Activated CD8-positive, alpha-beta memory T cell treated with anti-CD3 and anti-CD28 coated beads, Interleukin-2, amount 10 ng/mL, durations not matched to agents 7 days and 5 days (primary cell): ENCODE results near the gene ADCY3. TPM values are rescaled to one million over a fixed set of nuclear protein-coding genes. Genes with fewer than 3 reads are reported as not detected.

Experiments used
- ATAC-seq: fragments of 150-1000 bp; cut with Tn5 transposase; one replicate; pipeline ENCODE4 v1.10.0; 2021; ENCODE audit warnings: moderate library complexity
- CTCF ChIA-PET: fragments of 350-600 bp; sonication (Branson Sonifier 250); formaldehyde crosslinking; loops from one replicate; lab custom pipeline; 2021; ENCODE audit warnings: antibody characterized with exemption; lab: Charles Lee
- DNase-seq: peaks from one replicate; pipeline ENCODE4 v3.0.0-alpha.2; 2020
- H3K27ac Mint-ChIP-seq: one replicate; pipeline ENCODE4 v1.8.0; 2021; ENCODE audit warnings: mild to moderate bottlenecking, mixed read lengths
- H3K27me3 Mint-ChIP-seq: one replicate; pipeline ENCODE4 v1.8.0; 2021; ENCODE audit warnings: mixed read lengths
- H3K36me3 Mint-ChIP-seq: one replicate; pipeline ENCODE4 v1.8.0; 2021; ENCODE audit warnings: mild to moderate bottlenecking, mixed read lengths
- H3K4me1 Mint-ChIP-seq: one replicate; pipeline ENCODE4 v1.8.0; 2021; ENCODE audit warnings: mixed read lengths
- H3K4me3 Mint-ChIP-seq: one replicate; pipeline ENCODE4 v1.8.0; 2021; ENCODE audit warnings: mild to moderate bottlenecking, moderate library complexity, mixed read lengths
- H3K9me3 Mint-ChIP-seq: one replicate; pipeline ENCODE4 v1.8.0; 2022; ENCODE audit warnings: low read depth, mixed read lengths
- total RNA-seq, 2 experiments: library from RNA; stranded (reverse); gene quantifications; one replicate each; pipeline ENCODE4 v1.2.3, GENCODE V29; 2021

The ADCY3 gene
- total RNA-seq, 2 experiments from 2014 or later, result 81.4 to 85.0 TPM

DNA sequence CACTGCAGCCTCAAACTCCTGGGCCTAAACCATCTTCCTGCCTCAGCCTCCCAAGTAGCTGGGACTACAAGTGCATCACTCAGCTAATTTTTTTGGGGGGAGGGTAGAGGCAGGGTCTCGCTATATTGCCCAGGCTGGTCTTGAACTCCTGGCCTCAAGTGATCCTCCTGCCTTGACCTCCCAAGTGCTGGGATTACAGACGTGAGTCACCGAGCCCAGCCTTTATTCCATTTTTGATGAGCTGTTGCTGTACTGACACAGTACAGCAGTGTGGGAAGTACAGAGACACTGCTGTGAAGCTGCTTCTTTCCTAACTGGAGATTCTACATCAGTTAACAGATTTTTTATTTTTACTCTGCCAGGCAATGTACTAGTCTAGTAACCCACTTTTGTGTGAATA, 145.7 kb downstream of the ADCY3 start:
- CTCF ChIA-PET, result no interaction called here
- no peak for DNase-seq
- Mint-ChIP-seq H3K27ac (no peak overlapping the region), H3K36me3 (peaks cover 6% of the 10 kb centered on the region), H3K9me3 (no peaks in the 10 kb centered on the region), H3K4me3 (no peak overlapping the region), H3K27me3 (peaks cover 9% of the 10 kb centered on the region), H3K4me1 (no peaks in the 10 kb centered on the region)
- no peak for ATAC-seq

DNA sequence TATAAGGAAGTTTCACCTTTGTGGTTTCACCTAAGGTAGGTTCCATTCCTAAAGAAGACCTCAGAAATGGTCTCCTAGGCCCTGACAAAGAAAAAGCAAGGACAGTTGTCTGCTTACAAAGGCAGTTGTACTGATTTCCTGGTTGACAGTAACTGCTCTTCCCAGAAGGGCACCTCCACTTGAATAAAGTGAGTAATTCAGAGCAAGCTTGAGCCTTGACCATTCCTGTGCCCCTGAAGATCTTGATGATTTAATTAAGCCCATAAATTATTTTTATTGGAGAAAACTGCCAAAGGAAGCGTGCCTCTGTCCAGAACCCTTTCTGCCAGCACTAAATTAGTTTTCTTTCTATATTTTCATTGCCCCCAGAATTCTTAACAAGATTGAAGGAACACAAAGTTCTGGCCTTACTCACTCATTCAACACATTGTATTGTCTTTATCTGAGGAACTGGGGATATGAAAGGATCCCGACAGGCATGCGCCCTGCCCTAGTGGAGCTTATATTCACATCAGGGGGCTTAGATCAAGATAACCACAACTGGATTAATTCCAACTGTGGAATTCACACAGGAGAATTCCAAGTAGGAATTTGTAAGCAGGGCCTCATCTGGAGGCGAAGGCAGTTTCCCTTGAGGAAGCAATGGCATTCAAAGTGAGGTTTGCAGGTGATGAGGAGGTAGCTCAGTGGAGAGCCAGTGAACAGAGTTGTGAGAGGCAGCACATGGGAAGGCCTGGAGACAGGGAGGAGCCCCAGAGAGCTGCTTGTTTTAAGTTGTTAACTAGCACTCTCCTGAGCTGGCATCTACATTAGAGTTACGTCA, 148.1 kb downstream of the ADCY3 start:
- no peak for DNase-seq
- Mint-ChIP-seq H3K4me1 (peaks cover under 1% of the 10 kb centered on the region), H3K27ac (no peak overlapping the region), H3K4me3 (no peak overlapping the region), H3K36me3 (peaks cover 11% of the 10 kb centered on the region), H3K9me3 (no peaks in the 10 kb centered on the region), H3K27me3 (peaks cover 5% of the 10 kb centered on the region)
- ATAC-seq, result no peak
- CTCF ChIA-PET, result no interaction called here

DNA sequence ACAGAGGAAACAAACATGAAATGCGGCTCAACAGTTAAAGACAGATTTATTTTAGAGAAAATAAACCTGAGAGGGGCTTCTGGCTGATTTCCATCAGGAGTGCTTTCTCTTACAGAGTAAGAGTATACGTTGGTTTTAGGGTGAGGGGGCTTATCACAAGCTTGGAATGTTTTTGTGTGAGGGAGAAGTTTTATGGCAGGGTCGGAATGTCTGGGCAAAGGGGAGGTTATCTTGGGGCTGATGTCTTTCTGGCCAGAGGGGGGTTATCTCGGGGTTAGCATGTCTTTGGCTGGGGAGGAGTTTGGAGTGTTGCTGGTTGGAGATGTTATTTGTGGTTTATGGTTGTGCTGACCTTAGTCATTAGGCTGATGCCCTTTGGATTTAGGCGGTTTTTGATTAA, 149.0 kb downstream of the ADCY3 start:
- peaks cover 9% of the 10 kb centered on the region for H3K4me1 Mint-ChIP-seq
- no peaks in the 10 kb centered on the region for H3K9me3 Mint-ChIP-seq
- H3K27me3 Mint-ChIP-seq, result no peaks in the 10 kb centered on the region
- no peak overlapping the region for H3K27ac Mint-ChIP-seq
- ATAC-seq (no peak), DNase-seq (no peak)
- CTCF ChIA-PET, result no interaction called here
- peaks cover 15% of the 10 kb centered on the region for H3K36me3 Mint-ChIP-seq
- H3K4me3 Mint-ChIP-seq, result no peak overlapping the region

Other genes starting within 250 kb of the ADCY3 start
- 10 to 100 TPM; 17.9 to 29.3 TPM for gene PTRHD1, start 126.8 kb downstream of the ADCY3 start, total RNA-seq
- gene CENPO, start 126.8 kb downstream of the ADCY3 start, total RNA-seq, result 10 to 100 TPM; 55.4 to 57.4 TPM
- gene DNAJC27, start 51.7 kb upstream of the ADCY3 start, total RNA-seq, result 1 to 10 TPM; 6.5 to 8.7 TPM
- gene EFR3B, start 121.8 kb upstream of the ADCY3 start, total RNA-seq, result under 1 TPM; 0.23 to 0.61 TPM
- 1 to 10 TPM; 4.3 to 4.6 TPM for gene POMC, start 248.3 kb upstream of the ADCY3 start, total RNA-seq